ENCODE results near the gene TRIM42. TPM values are rescaled to one million over a fixed set of nuclear protein-coding genes. Genes with fewer than 3 reads are reported as not detected.

TRIM42 gene
- total RNA-seq, 1 experiment from 2014 or later = not detected

DNA sequence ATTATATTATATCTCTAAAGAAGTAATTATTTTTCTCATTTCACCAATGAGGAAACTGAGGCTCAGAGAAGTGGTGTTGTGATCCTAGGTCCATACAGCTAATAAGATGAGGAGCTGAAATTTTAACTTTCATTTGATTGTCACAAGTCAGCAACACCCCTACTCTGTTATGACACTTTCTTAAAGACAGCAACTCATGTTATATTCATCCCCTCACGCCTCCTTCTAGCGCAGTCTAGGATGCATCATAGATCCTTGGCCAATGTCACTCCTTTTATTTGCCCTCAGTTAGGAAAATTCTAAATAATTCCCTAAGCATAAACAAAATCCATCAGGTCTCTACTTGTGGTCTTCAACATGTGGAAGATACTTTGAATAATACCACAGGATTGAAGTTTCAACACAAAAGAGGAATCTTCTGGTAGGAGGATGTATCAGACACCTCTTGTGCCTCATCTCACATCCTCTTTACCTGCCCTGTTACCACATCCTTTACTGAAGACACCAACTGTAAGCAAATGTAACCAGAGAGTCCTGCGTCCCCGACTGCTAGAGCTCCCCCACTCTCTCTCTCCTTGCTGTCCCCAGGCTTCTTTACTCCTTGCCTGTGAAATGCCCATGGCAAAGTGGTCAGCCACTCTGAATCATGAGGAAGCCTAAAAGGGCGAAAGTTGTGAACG lies 53.7 kb downstream of the TRIM42 start:
- Histone ChIP-seq H3K79me2 (ENCODE audit: low read length) (no peaks in the 10 kb centered on the region), H3K9me2 (replicated peaks; ENCODE audit: insufficient read depth, low read length) (no peaks in the 10 kb centered on the region), H3K4me2 (ENCODE audit: low read depth, low read length, poor library complexity, severe bottlenecking) (no peak overlapping the region), H3K9me3 (ENCODE audit: low read length) (no peaks in the 10 kb centered on the region), H3K27me3 (ENCODE audit: low read length) (peaks cover 5% of the 10 kb centered on the region; the same call in 1 of the 2 replicates), H4K20me1 (ENCODE audit: insufficient read depth, low read depth, low read length) (no peaks in the 10 kb centered on the region), H3K27ac (ENCODE audit: low read length) (no peak overlapping the region), H3K36me3 (ENCODE audit: insufficient read depth, low read length) (no peaks in the 10 kb centered on the region), H3K4me1 (ENCODE audit: low read length) (peaks cover 9% of the 10 kb centered on the region), H2AFZ (ENCODE audit: low read length) (no peak overlapping the region), H3K9ac (ENCODE audit: low read length) (no peak overlapping the region), H3K4me3 (ENCODE audit: low read length) (no peak overlapping the region)
- DNase-seq = no peak

DNA sequence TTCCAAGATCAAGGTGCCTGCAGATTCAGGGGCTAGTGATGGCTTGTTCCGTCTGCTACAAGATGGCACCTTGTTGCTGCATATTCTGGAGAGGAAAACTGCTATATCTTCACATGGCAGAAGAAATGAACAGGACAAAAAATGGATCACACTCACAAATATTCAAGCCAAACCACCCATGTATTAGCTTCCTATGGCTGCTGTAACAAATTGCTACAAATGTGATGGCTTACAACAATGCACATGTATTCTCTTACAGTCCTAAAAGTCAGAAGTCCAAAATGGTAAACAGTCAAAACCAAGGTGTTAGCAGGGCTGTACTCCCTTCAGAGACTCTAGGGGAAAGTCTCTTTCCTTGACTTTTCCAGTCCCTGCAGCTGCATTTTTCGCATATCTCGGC lies 55.8 kb downstream of the TRIM42 start:
- Histone ChIP-seq H3K4me1 (ENCODE audit: low read length) (peaks cover 9% of the 10 kb centered on the region), H3K9me3 (ENCODE audit: low read length) (no peaks in the 10 kb centered on the region), H3K9me2 (replicated peaks; ENCODE audit: insufficient read depth, low read length) (no peaks in the 10 kb centered on the region), H3K79me2 (ENCODE audit: low read length) (no peaks in the 10 kb centered on the region), H3K4me3 (ENCODE audit: low read length) (no peak overlapping the region), H3K36me3 (ENCODE audit: insufficient read depth, low read length) (no peaks in the 10 kb centered on the region), H3K4me2 (ENCODE audit: low read depth, low read length, poor library complexity, severe bottlenecking) (no peak overlapping the region), H3K27me3 (ENCODE audit: low read length) (peaks cover 5% of the 10 kb centered on the region; the same call in 1 of the 2 replicates), H3K27ac (ENCODE audit: low read length) (no peak overlapping the region), H4K20me1 (ENCODE audit: insufficient read depth, low read depth, low read length) (no peaks in the 10 kb centered on the region), H2AFZ (ENCODE audit: low read length) (no peak overlapping the region), H3K9ac (ENCODE audit: low read length) (no peak overlapping the region)
- no peak for DNase-seq

DNA sequence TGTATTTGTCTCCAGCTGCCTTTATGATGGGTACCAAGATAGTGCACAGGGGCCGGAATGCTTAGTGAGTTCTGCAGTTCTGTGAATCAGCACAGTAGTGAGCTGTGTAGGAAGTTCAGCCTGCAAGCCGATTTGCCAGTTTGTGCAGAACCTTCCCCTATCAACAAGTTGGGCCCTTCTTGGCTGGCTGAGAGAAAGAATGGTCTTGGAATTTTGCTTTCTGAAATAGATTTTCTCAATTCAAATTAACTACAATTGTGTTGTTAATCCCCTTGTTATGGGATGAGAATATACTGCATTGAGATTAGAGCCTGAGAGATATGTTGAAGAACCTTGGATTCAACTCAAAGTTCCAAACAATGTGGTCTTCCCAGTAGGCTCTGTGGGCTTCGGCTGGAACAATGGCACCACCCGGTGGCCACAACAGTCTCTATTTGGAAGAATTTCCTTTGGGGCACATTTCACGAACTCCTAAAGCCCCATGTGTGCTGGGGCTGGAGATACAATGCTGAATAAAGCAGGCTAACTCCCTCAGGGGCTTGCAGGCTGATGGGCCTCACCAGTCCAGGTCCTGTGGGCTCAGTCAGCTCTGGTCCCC lies 59.1 kb downstream of the TRIM42 start:
- H3K4me3 ChIP-seq (ENCODE audit: low read length) = no peak overlapping the region
- no peaks in the 10 kb centered on the region for H4K20me1 ChIP-seq (ENCODE audit: insufficient read depth, low read depth, low read length)
- H3K4me2 ChIP-seq (ENCODE audit: low read depth, low read length, poor library complexity, severe bottlenecking) = no peak overlapping the region
- no peaks in the 10 kb centered on the region for H3K9me3 ChIP-seq (ENCODE audit: low read length)
- H3K9me2 ChIP-seq (replicated peaks; ENCODE audit: insufficient read depth, low read length) = no peaks in the 10 kb centered on the region
- peak; percentile 60 for DNase-seq
- no peaks in the 10 kb centered on the region for H3K36me3 ChIP-seq (ENCODE audit: insufficient read depth, low read length)
- no peaks in the 10 kb centered on the region for H3K79me2 ChIP-seq (ENCODE audit: low read length)
- H3K27ac ChIP-seq (ENCODE audit: low read length) = no peak overlapping the region
- peaks cover 5% of the 10 kb centered on the region; the same call in 1 of the 2 replicates for H3K27me3 ChIP-seq (ENCODE audit: low read length)
- peaks cover 9% of the 10 kb centered on the region for H3K4me1 ChIP-seq (ENCODE audit: low read length)
- H3K9ac ChIP-seq (ENCODE audit: low read length) = no peak overlapping the region
- H2AFZ ChIP-seq (ENCODE audit: low read length) = no peak overlapping the region

DNA sequence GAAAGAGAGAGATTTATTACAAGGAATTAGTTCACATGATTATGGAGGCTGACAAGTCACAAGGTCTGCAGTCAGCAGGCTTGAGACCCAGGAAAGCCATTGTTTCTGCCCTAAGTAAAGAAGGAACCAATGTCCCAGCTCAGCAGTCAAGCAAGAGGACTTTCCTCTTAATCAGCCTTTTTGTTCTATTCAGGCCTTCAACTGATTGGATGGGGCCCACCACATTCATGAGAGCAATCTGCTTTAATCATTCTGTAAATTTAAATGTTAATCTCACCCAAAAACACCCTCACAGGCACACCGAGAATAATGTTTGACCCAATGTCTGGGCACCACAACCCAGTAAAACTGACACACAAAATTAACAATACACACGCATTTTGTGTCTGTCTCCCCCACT lies 64.3 kb downstream of the TRIM42 start:
- no peaks in the 10 kb centered on the region for H3K9me3 ChIP-seq (ENCODE audit: low read length)

DNA sequence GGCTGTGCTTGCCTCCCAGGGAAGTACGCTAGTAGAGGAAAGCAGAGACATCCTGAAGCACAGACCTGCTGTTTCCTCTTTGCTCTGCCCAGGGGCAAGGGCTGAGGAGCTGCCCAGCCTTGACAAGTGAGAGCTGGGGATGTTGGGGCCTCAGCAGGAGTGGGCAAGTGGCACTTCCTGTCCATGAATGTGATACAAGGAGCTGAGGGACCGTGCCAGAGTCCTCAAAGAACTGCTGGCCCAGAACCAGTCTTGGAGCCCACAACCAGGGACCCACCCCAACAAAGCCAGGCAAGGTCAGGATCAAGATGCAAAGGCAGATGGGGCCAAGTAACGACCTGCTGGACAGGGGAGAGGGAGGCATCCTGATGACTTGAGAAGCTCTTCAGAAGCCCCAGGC lies 70.3 kb downstream of the TRIM42 start:
- H3K27me3 ChIP-seq (ENCODE audit: low read length) = no peaks in the 10 kb centered on the region
- no peaks in the 10 kb centered on the region for H3K36me3 ChIP-seq (ENCODE audit: insufficient read depth, low read length)
- no peaks in the 10 kb centered on the region for H3K79me2 ChIP-seq (ENCODE audit: low read length)
- H4K20me1 ChIP-seq (ENCODE audit: insufficient read depth, low read depth, low read length) = no peaks in the 10 kb centered on the region
- H2AFZ ChIP-seq (ENCODE audit: low read length) = no peak overlapping the region
- no peak overlapping the region for H3K4me2 ChIP-seq (ENCODE audit: low read depth, low read length, poor library complexity, severe bottlenecking)
- no peaks in the 10 kb centered on the region for H3K4me1 ChIP-seq (ENCODE audit: low read length)
- no peaks in the 10 kb centered on the region for H3K9me3 ChIP-seq (ENCODE audit: low read length)
- DNase-seq = no peak
- no peak overlapping the region for H3K9ac ChIP-seq (ENCODE audit: low read length)
- no peak overlapping the region for H3K4me3 ChIP-seq (ENCODE audit: low read length)
- H3K9me2 ChIP-seq (replicated peaks; ENCODE audit: insufficient read depth, low read length) = no peaks in the 10 kb centered on the region; the same call in 1 of the 2 replicates
- H3K27ac ChIP-seq (ENCODE audit: low read length) = no peak overlapping the region

More for the DNA sequence above, 64.3 kb downstream of the TRIM42 start:
- Histone ChIP-seq H4K20me1 (ENCODE audit: insufficient read depth, low read depth, low read length) (no peaks in the 10 kb centered on the region), H3K27me3 (ENCODE audit: low read length) (no peaks in the 10 kb centered on the region), H3K4me2 (ENCODE audit: low read depth, low read length, poor library complexity, severe bottlenecking) (no peak overlapping the region), H3K4me1 (ENCODE audit: low read length) (peaks cover 4% of the 10 kb centered on the region), H3K4me3 (ENCODE audit: low read length) (no peak overlapping the region), H3K79me2 (ENCODE audit: low read length) (no peaks in the 10 kb centered on the region), H3K9me2 (replicated peaks; ENCODE audit: insufficient read depth, low read length) (no peaks in the 10 kb centered on the region; the same call in 1 of the 2 replicates), H2AFZ (ENCODE audit: low read length) (no peak overlapping the region), H3K36me3 (ENCODE audit: insufficient read depth, low read length) (no peaks in the 10 kb centered on the region), H3K27ac (ENCODE audit: low read length) (no peak overlapping the region), H3K9ac (ENCODE audit: low read length) (no peak overlapping the region)
- DNase-seq = no peak

DNA sequence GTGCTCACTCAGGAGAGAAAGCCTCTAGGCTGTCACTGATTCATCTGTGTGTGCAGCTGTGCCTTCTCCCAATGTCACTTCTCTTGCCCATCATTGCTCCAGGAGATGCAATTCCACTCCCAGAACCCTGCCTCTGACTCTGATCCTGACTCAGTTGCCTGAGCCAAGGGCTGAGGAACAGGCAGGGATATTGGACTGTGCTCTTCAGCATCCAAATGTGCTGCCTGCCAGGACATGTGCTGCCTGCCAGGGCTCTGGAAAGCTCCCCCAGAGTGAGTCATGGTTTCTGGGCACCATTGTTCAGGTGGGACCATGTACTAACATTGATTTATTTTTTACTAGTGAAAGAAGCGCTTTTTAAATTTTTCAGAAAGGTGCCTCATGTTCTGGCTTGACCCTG lies 71.0 kb downstream of the TRIM42 start:
- H3K79me2 ChIP-seq (ENCODE audit: low read length) = no peaks in the 10 kb centered on the region
- H3K36me3 ChIP-seq (ENCODE audit: insufficient read depth, low read length) = no peaks in the 10 kb centered on the region
- no peaks in the 10 kb centered on the region for H3K9me3 ChIP-seq (ENCODE audit: low read length)
- no peak overlapping the region for H2AFZ ChIP-seq (ENCODE audit: low read length)
- no peaks in the 10 kb centered on the region; the same call in 1 of the 2 replicates for H3K9me2 ChIP-seq (replicated peaks; ENCODE audit: insufficient read depth, low read length)
- no peak overlapping the region for H3K4me2 ChIP-seq (ENCODE audit: low read depth, low read length, poor library complexity, severe bottlenecking)
- H3K27me3 ChIP-seq (ENCODE audit: low read length) = no peaks in the 10 kb centered on the region
- no peaks in the 10 kb centered on the region for H4K20me1 ChIP-seq (ENCODE audit: insufficient read depth, low read depth, low read length)
- H3K27ac ChIP-seq (ENCODE audit: low read length) = no peak overlapping the region
- H3K4me1 ChIP-seq (ENCODE audit: low read length) = peaks cover under 1% of the 10 kb centered on the region
- H3K9ac ChIP-seq (ENCODE audit: low read length) = no peak overlapping the region
- H3K4me3 ChIP-seq (ENCODE audit: low read length) = no peak overlapping the region
- DNase-seq = no peak

Data from Karpas-422 (cell line).